ENCODE data around the gene CYP2W1.
A peak's percentile ranks its signal among the peaks of the same experiment; 100 is the strongest.

CYP2W1 gene

DNA sequence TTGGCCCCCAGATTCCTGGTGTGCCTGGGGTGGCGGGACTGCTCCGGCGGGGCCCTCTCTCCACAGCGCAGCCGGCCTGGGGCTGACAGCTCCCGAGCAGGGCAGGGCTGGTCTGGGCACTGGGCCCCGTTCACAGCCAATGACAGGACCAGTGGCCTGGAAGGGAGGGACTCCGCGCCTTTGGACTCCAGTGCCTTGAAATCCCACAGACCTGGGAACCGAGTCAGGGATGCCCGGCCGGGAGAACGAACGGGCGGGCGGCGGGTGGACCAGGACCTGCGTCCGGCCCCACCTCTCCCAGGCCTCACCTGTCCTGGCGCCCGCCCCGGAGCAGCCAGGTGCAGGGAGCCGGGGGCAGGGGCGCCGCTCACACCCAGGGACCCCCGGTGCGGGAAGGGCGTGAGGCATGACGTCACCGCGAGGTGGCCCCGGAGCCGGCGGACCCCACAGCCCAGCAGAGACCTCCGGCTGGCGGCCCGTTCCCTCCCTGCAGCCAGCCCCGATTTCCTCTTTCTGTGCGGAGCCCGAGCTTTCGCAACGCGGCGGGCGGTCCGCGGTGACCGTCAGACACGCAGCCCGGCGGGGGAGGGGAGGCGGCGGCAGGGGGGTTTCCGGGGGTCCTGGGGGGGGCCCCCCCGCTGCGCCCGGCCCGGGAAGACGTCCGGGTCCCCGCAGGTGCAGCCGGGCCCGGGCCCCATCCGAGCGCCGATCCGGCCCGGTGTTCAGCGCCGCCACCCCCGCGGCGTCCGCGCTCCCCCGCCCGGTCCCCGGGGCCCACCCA is 29.2 kb upstream of the CYP2W1 start:
- no peaks in the 10 kb centered on the region for H3K9me3 ChIP-seq (ENCODE audit: control insufficient read depth, insufficient read depth, low read depth, low read length)
- H3K27ac ChIP-seq (ENCODE audit: extremely low read depth, low read depth, low read length): peak overlapping the region; percentile 41; the same call in 1 of the 2 replicates
- ChIA-PET CTCF (interaction anchor here (0.6 kb wide), 1 partner anchor 15 kb away, joined by 4 read pairs; no protein-coding TSS in a partner anchor), POLR2A (no interaction called here)
- H3K36me3 ChIP-seq (ENCODE audit: control insufficient read depth in 2 of 2, insufficient read depth in 1 of 2, low read length in 2 of 2): no peaks in the 10 kb centered on the region
- no peaks in the 10 kb centered on the region; the same call in 1 of the 2 replicates for H3K4me1 ChIP-seq (ENCODE audit: control insufficient read depth, insufficient read depth, low read length)
- H3K4me3 ChIP-seq (ENCODE audit: low read depth, low read length): peak overlapping the region; percentile 42
- TF ChIP-seq, protein P1, sequence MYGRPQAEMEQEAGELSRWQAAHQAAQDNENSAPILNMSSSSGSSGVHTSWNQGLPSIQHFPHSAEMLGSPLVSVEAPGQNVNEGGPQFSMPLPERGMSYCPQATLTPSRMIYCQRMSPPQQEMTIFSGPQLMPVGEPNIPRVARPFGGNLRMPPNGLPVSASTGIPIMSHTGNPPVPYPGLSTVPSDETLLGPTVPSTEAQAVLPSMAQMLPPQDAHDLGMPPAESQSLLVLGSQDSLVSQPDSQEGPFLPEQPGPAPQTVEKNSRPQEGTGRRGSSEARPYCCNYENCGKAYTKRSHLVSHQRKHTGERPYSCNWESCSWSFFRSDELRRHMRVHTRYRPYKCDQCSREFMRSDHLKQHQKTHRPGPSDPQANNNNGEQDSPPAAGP (tag by site-specific recombination; IDR thresholded peaks at IDR 0.05): peak; percentile 27; the same call in 1 of the 2 replicates
- TF ChIP-seq, protein P2, sequence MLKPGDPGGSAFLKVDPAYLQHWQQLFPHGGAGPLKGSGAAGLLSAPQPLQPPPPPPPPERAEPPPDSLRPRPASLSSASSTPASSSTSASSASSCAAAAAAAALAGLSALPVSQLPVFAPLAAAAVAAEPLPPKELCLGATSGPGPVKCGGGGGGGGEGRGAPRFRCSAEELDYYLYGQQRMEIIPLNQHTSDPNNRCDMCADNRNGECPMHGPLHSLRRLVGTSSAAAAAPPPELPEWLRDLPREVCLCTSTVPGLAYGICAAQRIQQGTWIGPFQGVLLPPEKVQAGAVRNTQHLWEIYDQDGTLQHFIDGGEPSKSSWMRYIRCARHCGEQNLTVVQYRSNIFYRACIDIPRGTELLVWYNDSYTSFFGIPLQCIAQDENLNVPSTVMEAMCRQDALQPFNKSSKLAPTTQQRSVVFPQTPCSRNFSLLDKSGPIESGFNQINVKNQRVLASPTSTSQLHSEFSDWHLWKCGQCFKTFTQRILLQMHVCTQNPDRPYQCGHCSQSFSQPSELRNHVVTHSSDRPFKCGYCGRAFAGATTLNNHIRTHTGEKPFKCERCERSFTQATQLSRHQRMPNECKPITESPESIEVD (tag by site-specific recombination; IDR thresholded peaks at IDR 0.05): no peak
- no peak for TF ChIP-seq ZBTB1 (tag by site-specific recombination; IDR thresholded peaks at IDR 0.05)
- peak; percentile 34; the same call in 1 of the 2 replicates for TF ChIP-seq KLF8 (tag by site-specific recombination; IDR thresholded peaks at IDR 0.05)
- TF ChIP-seq ZNF660 (tag by site-specific recombination; IDR thresholded peaks at IDR 0.05): no peak
- no peak for TF ChIP-seq ZNF302 (tag by site-specific recombination; IDR thresholded peaks at IDR 0.05; ENCODE audit: low read depth)
- peak; percentile 25 for TF ChIP-seq ZIC2 (tag by site-specific recombination; IDR thresholded peaks at IDR 0.05)
- TF ChIP-seq, protein P3, sequence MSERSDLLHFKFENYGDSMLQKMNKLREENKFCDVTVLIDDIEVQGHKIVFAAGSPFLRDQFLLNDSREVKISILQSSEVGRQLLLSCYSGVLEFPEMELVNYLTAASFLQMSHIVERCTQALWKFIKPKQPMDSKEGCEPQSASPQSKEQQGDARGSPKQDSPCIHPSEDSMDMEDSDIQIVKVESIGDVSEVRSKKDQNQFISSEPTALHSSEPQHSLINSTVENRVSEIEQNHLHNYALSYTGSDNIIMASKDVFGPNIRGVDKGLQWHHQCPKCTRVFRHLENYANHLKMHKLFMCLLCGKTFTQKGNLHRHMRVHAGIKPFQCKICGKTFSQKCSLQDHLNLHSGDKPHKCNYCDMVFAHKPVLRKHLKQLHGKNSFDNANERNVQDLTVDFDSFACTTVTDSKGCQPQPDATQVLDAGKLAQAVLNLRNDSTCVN (tag by site-specific recombination; optimal IDR thresholded peaks at IDR 0.05): peak; percentile 32
- peak; percentile 60 for TF ChIP-seq GLIS2 (tag by site-specific recombination; IDR thresholded peaks at IDR 0.05)
- no peak for TF ChIP-seq ZNF138 (tag by site-specific recombination; IDR thresholded peaks at IDR 0.05; ENCODE audit: borderline replicate concordance)
- TF ChIP-seq, protein P4, sequence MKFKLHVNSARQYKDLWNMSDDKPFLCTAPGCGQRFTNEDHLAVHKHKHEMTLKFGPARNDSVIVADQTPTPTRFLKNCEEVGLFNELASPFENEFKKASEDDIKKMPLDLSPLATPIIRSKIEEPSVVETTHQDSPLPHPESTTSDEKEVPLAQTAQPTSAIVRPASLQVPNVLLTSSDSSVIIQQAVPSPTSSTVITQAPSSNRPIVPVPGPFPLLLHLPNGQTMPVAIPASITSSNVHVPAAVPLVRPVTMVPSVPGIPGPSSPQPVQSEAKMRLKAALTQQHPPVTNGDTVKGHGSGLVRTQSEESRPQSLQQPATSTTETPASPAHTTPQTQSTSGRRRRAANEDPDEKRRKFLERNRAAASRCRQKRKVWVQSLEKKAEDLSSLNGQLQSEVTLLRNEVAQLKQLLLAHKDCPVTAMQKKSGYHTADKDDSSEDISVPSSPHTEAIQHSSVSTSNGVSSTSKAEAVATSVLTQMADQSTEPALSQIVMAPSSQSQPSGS (tag by site-specific recombination; IDR thresholded peaks at IDR 0.05; ENCODE audit: low read depth): peak; percentile 83
- TF ChIP-seq, protein P5, sequence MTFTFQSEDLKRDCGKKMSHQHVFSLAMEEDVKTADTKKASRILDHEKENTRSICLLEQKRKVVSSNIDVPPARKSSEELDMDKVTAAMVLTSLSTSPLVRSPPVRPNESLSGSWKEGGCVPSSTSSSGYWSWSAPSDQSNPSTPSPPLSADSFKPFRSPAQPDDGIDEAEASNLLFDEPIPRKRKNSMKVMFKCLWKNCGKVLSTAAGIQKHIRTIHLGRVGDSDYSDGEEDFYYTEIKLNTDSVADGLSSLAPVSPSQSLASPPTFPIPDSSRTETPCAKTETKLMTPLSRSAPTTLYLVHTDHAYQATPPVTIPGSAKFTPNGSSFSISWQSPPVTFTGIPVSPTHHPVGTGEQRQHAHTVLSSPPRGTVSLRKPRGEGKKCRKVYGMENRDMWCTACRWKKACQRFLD (tag by site-specific recombination; IDR thresholded peaks at IDR 0.05): no peak
- TF ChIP-seq ZNF600 (tag by site-specific recombination; IDR thresholded peaks at IDR 0.05): peak; percentile 76
- TF ChIP-seq ZBTB20 (tag by site-specific recombination; IDR thresholded peaks at IDR 0.05): peak; percentile 92
- peak; percentile 38; the same call in 1 of the 2 replicates for TF ChIP-seq ZBTB8A (tag by site-specific recombination; IDR thresholded peaks at IDR 0.05)
- peak; percentile 56; the same call in 1 of the 2 replicates for TF ChIP-seq ZEB2 (tag by site-specific recombination; IDR thresholded peaks at IDR 0.05)
- TF ChIP-seq GLIS1 (tag by site-specific recombination; IDR thresholded peaks at IDR 0.05): peak; percentile 43
- TF ChIP-seq, protein P6, sequence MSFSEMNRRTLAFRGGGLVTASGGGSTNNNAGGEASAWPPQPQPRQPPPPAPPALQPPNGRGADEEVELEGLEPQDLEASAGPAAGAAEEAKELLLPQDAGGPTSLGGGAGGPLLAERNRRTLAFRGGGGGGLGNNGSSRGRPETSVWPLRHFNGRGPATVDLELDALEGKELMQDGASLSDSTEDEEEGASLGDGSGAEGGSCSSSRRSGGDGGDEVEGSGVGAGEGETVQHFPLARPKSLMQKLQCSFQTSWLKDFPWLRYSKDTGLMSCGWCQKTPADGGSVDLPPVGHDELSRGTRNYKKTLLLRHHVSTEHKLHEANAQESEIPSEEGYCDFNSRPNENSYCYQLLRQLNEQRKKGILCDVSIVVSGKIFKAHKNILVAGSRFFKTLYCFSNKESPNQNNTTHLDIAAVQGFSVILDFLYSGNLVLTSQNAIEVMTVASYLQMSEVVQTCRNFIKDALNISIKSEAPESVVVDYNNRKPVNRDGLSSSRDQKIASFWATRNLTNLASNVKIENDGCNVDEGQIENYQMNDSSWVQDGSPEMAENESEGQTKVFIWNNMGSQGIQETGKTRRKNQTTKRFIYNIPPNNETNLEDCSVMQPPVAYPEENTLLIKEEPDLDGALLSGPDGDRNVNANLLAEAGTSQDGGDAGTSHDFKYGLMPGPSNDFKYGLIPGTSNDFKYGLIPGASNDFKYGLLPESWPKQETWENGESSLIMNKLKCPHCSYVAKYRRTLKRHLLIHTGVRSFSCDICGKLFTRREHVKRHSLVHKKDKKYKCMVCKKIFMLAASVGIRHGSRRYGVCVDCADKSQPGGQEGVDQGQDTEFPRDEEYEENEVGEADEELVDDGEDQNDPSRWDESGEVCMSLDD (tag by site-specific recombination; IDR thresholded peaks at IDR 0.05): 0 out of 2 replicates have a peak, but pooled peaks have one; percentile 16
- 0 out of 2 replicates have a peak, but pooled peaks have one; percentile 29 for TF ChIP-seq IKZF3 (tag by site-specific recombination; IDR thresholded peaks at IDR 0.05)
- TF ChIP-seq ZFHX2 (tag by site-specific recombination; conservative IDR thresholded peaks at IDR 0.05): no peak
- TF ChIP-seq KLF1 (tag by site-specific recombination; IDR thresholded peaks at IDR 0.05): 0 out of 2 replicates have a peak, but pooled peaks have one; percentile 24
- no peak for TF ChIP-seq SALL2 (tag by site-specific recombination; IDR thresholded peaks at IDR 0.05; ENCODE audit: borderline replicate concordance)
- TF ChIP-seq, protein P7, sequence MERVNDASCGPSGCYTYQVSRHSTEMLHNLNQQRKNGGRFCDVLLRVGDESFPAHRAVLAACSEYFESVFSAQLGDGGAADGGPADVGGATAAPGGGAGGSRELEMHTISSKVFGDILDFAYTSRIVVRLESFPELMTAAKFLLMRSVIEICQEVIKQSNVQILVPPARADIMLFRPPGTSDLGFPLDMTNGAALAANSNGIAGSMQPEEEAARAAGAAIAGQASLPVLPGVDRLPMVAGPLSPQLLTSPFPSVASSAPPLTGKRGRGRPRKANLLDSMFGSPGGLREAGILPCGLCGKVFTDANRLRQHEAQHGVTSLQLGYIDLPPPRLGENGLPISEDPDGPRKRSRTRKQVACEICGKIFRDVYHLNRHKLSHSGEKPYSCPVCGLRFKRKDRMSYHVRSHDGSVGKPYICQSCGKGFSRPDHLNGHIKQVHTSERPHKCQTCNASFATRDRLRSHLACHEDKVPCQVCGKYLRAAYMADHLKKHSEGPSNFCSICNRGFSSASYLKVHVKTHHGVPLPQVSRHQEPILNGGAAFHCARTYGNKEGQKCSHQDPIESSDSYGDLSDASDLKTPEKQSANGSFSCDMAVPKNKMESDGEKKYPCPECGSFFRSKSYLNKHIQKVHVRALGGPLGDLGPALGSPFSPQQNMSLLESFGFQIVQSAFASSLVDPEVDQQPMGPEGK (tag by site-specific recombination; IDR thresholded peaks at IDR 0.05): peak; percentile 49

Measured in HEK293 (cell line).